Activated naive CD4-positive, alpha-beta T cell treated with anti-CD3 and anti-CD28 coated beads for 36 hours (primary cell): ENCODE data around the gene DYNC2H1. TPM values are rescaled to one million over a fixed set of nuclear protein-coding genes. Genes with fewer than 3 reads are reported as not detected.

Experiments
- CTCF ChIA-PET: fragments of 350-600 bp; sonication (Branson Sonifier 250); formaldehyde crosslinking; loops from one replicate; lab custom pipeline; 2021; ENCODE audit warnings: antibody characterized with exemption; lab: Charles Lee
- DNase-seq: peaks from one replicate; pipeline ENCODE4 v3.0.0-alpha.2; 2020
- H3K27ac Mint-ChIP-seq: one replicate; pipeline ENCODE4 v1.8.0; 2021; ENCODE audit warnings: mild to moderate bottlenecking, mixed read lengths
- H3K27me3 Mint-ChIP-seq: one replicate; pipeline ENCODE4 v1.8.0; 2021; ENCODE audit warnings: low read depth, mixed read lengths
- H3K36me3 Mint-ChIP-seq: one replicate; pipeline ENCODE4 v1.8.0; 2021; ENCODE audit warnings: low read depth, mixed read lengths
- H3K4me1 Mint-ChIP-seq: one replicate; pipeline ENCODE4 v1.8.0; 2021; ENCODE audit warnings: low read depth, mixed read lengths
- H3K4me3 Mint-ChIP-seq: one replicate; pipeline ENCODE4 v1.8.0; 2021; ENCODE audit warnings: mild to moderate bottlenecking, moderate library complexity, mixed read lengths
- H3K9me3 Mint-ChIP-seq: one replicate; pipeline ENCODE4 v1.8.0; 2021; ENCODE audit warnings: mixed read lengths
- intact Hi-C: fragments of 100-400 bp; cut with micrococcal nuclease; formaldehyde crosslinking; loops from one replicate; pipeline ENCODE4 v1.15.1; 2023
- total RNA-seq, 2 experiments: library from RNA; stranded (reverse); gene quantifications; one replicate each; pipeline ENCODE4 v1.2.3, GENCODE V29; 2021

DYNC2H1 gene
- total RNA-seq, 2 experiments from 2014 or later: 1.9 to 2.8 TPM

DNA sequence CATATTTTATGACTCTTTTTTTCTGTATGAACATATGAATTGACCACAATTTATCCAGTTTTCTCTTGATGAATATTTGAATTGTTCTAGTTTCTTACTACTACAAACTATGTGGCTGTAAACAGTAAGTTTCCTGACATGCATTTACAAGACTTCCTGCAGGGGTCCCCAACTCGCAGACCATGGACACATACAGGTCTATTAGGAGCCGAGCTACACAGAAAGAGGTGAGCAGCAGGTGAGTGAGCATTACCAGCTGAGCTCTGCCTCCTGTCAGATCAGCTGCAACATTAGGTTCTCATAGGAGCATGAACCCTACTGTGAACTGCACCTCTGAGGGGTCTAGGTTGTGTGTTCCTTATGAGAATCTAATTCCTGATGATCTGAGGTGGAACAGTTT is 379.4 kb downstream of the DYNC2H1 start:
- Mint-ChIP-seq H3K4me3 (no peak overlapping the region), H3K27me3 (no peaks in the 10 kb centered on the region), H3K4me1 (peaks cover 6% of the 10 kb centered on the region), H3K9me3 (no peaks in the 10 kb centered on the region), H3K36me3 (no peaks in the 10 kb centered on the region), H3K27ac (no peak overlapping the region)
- CTCF ChIA-PET: no interaction called here
- no peak for DNase-seq
- intact Hi-C loops: no loop called here

DNA sequence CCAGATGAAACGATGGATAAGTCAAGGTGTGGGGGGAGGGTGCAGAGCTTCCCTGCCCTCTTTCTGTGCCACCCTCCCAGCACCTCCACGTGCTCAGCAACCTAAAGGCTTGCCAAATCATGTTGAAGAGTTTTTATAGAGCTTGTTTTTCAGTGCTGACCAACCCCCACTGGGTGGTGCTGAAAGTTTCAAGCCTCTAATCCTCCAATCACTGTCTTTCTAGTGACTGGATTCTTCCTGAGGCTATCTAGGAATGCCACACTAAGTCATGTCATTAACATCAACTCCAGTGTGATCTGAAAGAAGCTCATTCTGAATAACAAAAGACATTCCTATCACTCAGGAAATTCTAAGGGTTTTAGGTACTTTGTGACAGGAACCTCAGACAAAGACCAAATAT is 382.6 kb downstream of the DYNC2H1 start:
- DNase-seq: no peak
- no peak overlapping the region for H3K27ac Mint-ChIP-seq
- no peaks in the 10 kb centered on the region for H3K27me3 Mint-ChIP-seq
- H3K4me1 Mint-ChIP-seq: peaks cover 6% of the 10 kb centered on the region
- intact Hi-C loops: no loop called here
- H3K9me3 Mint-ChIP-seq: no peaks in the 10 kb centered on the region
- H3K36me3 Mint-ChIP-seq: no peaks in the 10 kb centered on the region
- CTCF ChIA-PET: no interaction called here
- H3K4me3 Mint-ChIP-seq: no peak overlapping the region

DNA sequence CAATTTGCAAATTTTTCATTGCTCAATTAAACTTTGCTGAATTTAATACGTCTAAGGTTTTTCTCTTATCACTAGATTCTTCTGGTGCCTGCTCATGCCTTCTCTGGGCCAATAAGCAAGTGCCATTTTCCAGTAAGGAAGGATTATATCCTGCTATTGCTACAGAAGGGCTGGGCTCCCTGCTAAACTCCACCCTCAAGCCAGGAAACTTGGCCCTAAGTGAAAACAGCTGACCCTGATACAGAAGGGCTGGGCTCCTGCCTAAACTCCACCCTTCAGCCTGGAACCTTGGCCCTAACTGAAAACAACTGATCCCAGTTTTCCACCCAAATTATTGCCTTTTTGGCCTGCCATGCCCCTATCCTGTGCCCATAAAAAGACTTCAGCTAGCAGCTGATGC is 385.3 kb downstream of the DYNC2H1 start:
- Mint-ChIP-seq H3K4me1 (no peaks in the 10 kb centered on the region), H3K27me3 (no peaks in the 10 kb centered on the region), H3K4me3 (no peak overlapping the region), H3K27ac (no peak overlapping the region), H3K9me3 (no peaks in the 10 kb centered on the region), H3K36me3 (no peaks in the 10 kb centered on the region)
- no peak for DNase-seq
- CTCF ChIA-PET: no interaction called here
- intact Hi-C loops: no loop called here

DNA sequence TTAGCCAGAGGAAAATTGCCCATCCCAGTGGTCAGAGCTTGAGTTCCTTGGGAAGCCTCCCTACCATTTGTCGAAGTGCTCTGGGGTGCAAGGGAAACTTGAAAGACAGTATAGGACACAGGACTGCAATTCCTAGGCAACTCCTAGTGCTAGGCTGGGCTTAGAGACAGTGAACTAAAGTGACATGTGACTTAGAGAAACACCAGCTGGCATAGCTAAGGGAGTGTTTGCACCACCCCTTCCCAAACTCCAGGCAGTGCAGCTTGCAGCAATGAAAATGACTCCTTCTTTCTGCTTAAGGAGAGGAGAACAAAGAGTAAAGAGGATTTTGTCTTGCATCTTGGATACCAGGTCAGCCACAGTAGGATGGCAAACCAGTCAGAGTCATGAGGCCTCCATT is 388.0 kb downstream of the DYNC2H1 start:
- H3K36me3 Mint-ChIP-seq: no peaks in the 10 kb centered on the region
- no peaks in the 10 kb centered on the region for H3K9me3 Mint-ChIP-seq
- H3K4me3 Mint-ChIP-seq: no peak overlapping the region
- intact Hi-C loops: no loop called here
- no peak for DNase-seq
- H3K27ac Mint-ChIP-seq: no peak overlapping the region
- no peaks in the 10 kb centered on the region for H3K27me3 Mint-ChIP-seq
- CTCF ChIA-PET: interaction anchor here (0.6 kb wide), 1 partner anchor 17 kb away, joined by 4 read pairs; no protein-coding TSS in a partner anchor
- no peaks in the 10 kb centered on the region for H3K4me1 Mint-ChIP-seq

DNA sequence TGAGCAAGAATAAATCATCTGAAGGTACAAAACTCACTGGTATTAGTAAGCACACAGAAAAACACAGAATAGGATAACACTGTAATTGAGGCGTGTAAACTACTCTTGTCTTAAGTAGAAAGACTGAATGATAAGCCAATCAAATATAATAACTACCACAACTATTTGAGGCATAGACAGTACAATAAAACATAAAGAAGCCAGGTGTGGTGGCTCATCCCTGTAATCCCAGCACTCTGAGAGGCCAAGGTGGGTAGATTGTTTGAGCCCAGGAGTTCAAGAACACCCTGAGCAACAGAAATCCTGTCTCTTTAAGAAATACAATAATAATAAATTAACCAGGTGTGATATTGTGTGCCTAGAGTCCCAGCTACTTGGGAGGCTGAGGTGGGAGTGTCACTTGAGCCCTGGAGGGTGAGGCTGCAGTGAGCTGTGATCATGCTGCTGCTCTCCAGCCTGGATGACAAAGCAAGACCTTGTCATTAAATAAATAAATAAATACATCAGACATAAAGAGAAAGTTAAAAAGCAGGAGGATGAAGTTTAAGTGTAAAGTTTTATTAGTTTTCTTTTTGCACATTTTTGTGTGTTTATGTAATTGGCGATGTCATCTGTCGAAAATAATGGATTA is 390.6 kb downstream of the DYNC2H1 start:
- H3K9me3 Mint-ChIP-seq: peaks cover 7% of the 10 kb centered on the region
- no peaks in the 10 kb centered on the region for H3K4me1 Mint-ChIP-seq
- no peak overlapping the region for H3K27ac Mint-ChIP-seq
- H3K4me3 Mint-ChIP-seq: no peak overlapping the region
- CTCF ChIA-PET: no interaction called here
- H3K27me3 Mint-ChIP-seq: no peaks in the 10 kb centered on the region
- no peak for DNase-seq
- intact Hi-C loops: no loop called here
- H3K36me3 Mint-ChIP-seq: no peaks in the 10 kb centered on the region

DNA sequence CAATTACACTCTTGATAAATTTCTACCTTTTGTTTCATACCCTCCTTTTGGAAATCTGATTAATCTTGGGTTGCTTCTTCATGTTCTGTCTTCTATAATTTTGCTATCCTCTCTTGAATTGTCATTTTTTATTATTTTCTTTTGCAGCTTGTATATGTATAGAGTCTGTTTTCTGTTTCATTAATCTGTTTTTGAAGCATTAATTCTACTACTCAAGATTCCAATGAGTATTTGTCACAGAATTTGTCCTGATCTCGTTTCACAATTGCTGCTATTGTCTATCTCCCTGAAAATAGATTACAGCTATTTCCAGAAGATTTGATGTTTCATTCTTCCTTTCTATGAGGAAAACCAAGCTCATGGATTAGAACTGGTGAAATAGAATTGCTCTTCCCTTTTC is 406.1 kb downstream of the DYNC2H1 start:
- H3K36me3 Mint-ChIP-seq: no peaks in the 10 kb centered on the region
- H3K27ac Mint-ChIP-seq: no peak overlapping the region
- intact Hi-C loops: no loop called here
- H3K9me3 Mint-ChIP-seq: peaks cover 1% of the 10 kb centered on the region
- no peak overlapping the region for H3K4me3 Mint-ChIP-seq
- no peak for DNase-seq
- H3K27me3 Mint-ChIP-seq: no peaks in the 10 kb centered on the region
- no peaks in the 10 kb centered on the region for H3K4me1 Mint-ChIP-seq
- CTCF ChIA-PET: no interaction called here

DNA sequence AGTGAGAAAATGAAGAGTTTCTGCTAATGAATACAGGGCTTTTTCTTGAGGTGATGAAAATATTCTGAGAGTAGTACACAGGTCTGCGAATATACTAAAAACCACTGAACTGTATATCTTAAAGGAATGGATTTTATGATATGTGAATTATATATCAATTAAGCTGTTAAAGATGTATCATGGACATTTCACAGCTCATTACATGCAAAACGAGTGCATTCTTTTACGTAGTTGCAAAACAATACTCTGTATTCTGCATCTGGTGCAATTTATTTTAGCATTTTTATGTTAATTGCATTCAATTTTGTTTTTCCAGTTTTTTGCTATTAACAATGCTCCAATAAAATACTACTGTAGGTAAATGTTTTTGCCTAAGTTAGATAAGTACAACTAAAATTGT is 411.6 kb downstream of the DYNC2H1 start:
- no peaks in the 10 kb centered on the region for H3K4me1 Mint-ChIP-seq
- no peak overlapping the region for H3K4me3 Mint-ChIP-seq
- CTCF ChIA-PET: no interaction called here
- H3K36me3 Mint-ChIP-seq: no peaks in the 10 kb centered on the region
- intact Hi-C loops: no loop called here
- H3K27ac Mint-ChIP-seq: no peak overlapping the region
- no peak for DNase-seq
- H3K9me3 Mint-ChIP-seq: no peaks in the 10 kb centered on the region
- no peaks in the 10 kb centered on the region for H3K27me3 Mint-ChIP-seq

DNA sequence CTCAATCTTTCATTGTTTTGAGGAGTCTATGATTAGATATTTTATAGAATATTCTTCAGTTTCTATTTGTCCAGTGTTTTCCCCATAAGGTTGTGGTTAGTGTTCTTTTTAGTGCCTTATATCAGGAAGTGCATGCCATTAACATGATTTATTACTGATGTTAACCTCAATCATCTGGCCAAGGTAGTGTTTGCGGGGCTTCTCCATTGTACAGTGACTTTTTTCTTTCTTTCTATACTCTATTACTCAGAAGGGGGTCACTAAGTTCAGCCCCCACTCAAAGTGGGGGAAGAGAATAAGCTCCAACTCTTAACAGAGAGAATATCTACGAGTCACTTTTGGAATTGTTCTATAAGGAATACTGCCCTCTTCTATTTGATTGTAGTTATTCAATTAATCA is 415.8 kb downstream of the DYNC2H1 start:
- Mint-ChIP-seq H3K9me3 (no peaks in the 10 kb centered on the region), H3K36me3 (no peaks in the 10 kb centered on the region), H3K4me1 (no peaks in the 10 kb centered on the region), H3K4me3 (no peak overlapping the region), H3K27me3 (peaks cover 2% of the 10 kb centered on the region), H3K27ac (no peak overlapping the region)
- CTCF ChIA-PET: no interaction called here
- intact Hi-C loops: no loop called here
- DNase-seq: no peak

DNA sequence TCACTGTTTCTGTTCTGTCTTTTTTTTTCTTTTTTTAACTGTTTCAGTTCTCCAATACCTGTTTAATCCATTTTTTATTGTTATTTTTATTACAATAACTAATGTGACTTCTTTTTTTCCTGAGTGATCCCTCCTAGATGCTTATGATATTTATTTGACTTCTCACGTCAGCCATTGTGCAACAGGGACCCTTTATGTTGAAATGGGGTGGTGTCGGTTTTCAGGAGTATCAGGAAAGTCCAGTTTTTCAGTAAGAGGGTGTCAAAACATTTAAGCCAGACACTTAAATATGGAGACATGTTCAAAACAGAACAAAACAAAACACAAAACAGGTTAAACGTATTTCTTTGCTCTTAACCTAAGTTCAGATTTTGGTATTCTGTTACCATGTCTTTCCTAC is 418.8 kb downstream of the DYNC2H1 start:
- peaks cover 9% of the 10 kb centered on the region for H3K27me3 Mint-ChIP-seq
- no peak for DNase-seq
- CTCF ChIA-PET: interaction anchor here (0.6 kb wide), 1 partner anchor 1172 kb away, joined by 3 read pairs; no protein-coding TSS in a partner anchor
- H3K4me3 Mint-ChIP-seq: no peak overlapping the region
- intact Hi-C loops: no loop called here
- H3K9me3 Mint-ChIP-seq: no peaks in the 10 kb centered on the region
- no peaks in the 10 kb centered on the region for H3K36me3 Mint-ChIP-seq
- H3K27ac Mint-ChIP-seq: no peak overlapping the region
- no peaks in the 10 kb centered on the region for H3K4me1 Mint-ChIP-seq

DNA sequence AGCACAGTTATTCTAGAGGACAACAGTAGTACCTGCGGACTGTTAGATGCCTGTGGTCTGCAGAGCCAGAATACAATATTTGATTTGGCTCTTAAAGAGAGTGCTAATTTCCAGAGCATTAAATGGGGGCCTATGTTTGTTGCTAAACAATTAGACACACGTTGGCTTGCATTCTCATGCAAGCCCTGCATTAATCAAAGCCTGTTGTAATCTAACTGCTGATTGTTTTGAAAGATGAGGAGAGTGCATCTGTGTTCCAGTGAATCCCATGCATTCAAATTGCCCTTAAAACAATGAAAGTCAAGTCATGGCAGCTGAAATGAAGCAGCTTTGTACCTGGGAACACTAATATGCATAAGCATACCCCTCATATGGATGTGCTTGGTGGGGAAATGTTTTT is 419.4 kb downstream of the DYNC2H1 start:
- DNase-seq: no peak
- Mint-ChIP-seq H3K4me3 (no peak overlapping the region), H3K9me3 (no peaks in the 10 kb centered on the region), H3K27ac (no peak overlapping the region), H3K27me3 (peaks cover 12% of the 10 kb centered on the region), H3K4me1 (no peaks in the 10 kb centered on the region), H3K36me3 (no peaks in the 10 kb centered on the region)
- CTCF ChIA-PET: no interaction called here
- intact Hi-C loops: no loop called here

DNA sequence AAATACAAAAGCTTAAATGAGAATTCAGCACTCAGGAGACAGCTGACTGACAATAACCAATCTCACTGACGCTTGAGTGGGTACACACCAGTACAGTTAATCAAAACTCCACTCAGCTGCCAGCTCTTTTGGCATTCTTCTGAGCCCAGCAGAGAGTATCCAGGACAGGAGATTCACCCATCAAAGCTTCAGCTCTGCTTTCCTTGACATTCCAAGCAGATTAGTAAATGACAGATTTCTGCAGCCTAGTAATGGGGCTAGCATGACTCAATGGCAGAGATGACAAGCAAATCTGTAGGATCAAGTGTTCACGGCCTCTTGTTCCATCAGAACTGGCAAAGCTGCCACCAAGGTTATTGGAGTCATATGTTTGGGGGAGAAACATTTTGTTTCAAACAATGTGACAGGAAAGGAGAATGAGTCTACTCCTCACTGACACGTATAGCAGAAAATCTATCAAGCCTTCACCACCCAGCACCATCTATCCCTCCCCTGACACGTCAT is 420.0 kb downstream of the DYNC2H1 start:
- Mint-ChIP-seq H3K4me3 (no peak overlapping the region), H3K4me1 (no peaks in the 10 kb centered on the region), H3K36me3 (no peaks in the 10 kb centered on the region), H3K27ac (no peak overlapping the region), H3K27me3 (peaks cover 15% of the 10 kb centered on the region), H3K9me3 (no peaks in the 10 kb centered on the region)
- intact Hi-C loops: no loop called here
- CTCF ChIA-PET: no interaction called here
- DNase-seq: no peak
